ENCODE results near the gene B4GALT5. TPM values are rescaled to one million over a fixed set of nuclear protein-coding genes. Genes with fewer than 3 reads are reported as not detected.
"Not testable (repeated sequence)": the region's sequence is repeated elsewhere in the genome, so short reads cannot be mapped to it uniquely, and the experiment has no call there.

Gene B4GALT5
- total RNA-seq, 1 experiment from 2014 or later, result 65.0 TPM

DNA sequence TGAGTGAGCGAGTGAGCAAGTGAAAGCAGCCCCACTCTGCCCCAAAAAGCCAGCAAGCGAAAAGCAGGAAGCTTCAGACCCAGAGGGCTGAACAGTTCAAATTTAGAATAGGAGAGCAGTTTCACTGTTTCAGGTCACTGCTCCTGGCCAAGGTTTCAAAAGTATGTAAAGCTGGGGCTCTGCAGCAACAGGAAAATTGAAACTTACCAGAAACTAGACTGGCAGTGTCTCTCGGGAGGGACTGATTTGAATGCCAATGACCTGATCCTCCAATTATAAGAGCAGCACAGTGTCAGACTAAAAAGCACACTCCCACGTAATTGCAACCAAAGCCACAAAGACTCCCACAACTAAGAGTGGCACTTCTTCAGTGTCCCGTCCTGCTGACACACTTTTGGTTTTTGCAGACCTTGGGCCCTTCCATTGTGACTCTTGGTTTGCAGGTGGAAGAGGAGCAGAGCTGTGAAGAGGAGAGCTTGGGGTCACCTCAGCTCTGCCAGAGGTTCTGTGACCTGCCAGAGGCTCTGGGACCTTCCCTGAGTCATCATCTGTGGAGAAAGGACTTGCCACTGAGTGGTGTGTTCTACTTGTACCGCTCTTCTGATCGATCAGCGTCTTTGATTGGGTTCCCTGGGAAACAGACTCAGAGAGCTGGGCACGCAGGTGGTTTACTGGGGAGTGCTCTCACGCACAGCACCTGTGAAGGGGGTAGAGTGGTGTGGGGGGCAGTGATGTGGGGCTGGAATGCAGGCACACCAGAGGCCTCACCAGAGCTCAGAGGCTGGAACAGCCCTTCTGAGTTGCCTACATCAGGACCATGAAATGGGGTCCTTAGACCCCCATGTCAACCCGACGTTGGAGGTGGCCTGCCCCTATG lies 93.1 kb downstream of the B4GALT5 start:
- CTCF ChIA-PET, result no interaction called here
- Mint-ChIP-seq H3K27ac (ENCODE audit: unreplicated experiment) (no peak overlapping the region), H3K9me3 (ENCODE audit: unreplicated experiment) (peaks cover 12% of the 10 kb centered on the region), H3K4me3 (ENCODE audit: unreplicated experiment) (no peak overlapping the region), H3K27me3 (ENCODE audit: insufficient read depth, unreplicated experiment) (peaks cover 2% of the 10 kb centered on the region), H3K4me1 (ENCODE audit: low read depth, unreplicated experiment) (peaks cover 2% of the 10 kb centered on the region), H3K36me3 (ENCODE audit: insufficient read depth, unreplicated experiment) (no peaks in the 10 kb centered on the region)
- no peak for DNase-seq
- Histone ChIP-seq H3K9me3 (peaks cover 9% of the 10 kb centered on the region), H3K4me1 (peaks cover 9% of the 10 kb centered on the region), H3K4me3 (ENCODE audit: low read depth, low read length) (no peak overlapping the region), H3K27me3 (replicated peaks; ENCODE audit: control insufficient read depth, insufficient read depth, low read length) (no peaks in the 10 kb centered on the region), H3K36me3 (ENCODE audit: control insufficient read depth, insufficient read depth, low read length) (no peaks in the 10 kb centered on the region)
- BruUV-seq (replicated peaks), result no TSS peak
- intact Hi-C loops (cut with micrococcal nuclease; ENCODE audit: unreplicated experiment), result no loop called here
- POLR2A ChIA-PET, result no interaction called here
- TF ChIP-seq, protein P1, sequence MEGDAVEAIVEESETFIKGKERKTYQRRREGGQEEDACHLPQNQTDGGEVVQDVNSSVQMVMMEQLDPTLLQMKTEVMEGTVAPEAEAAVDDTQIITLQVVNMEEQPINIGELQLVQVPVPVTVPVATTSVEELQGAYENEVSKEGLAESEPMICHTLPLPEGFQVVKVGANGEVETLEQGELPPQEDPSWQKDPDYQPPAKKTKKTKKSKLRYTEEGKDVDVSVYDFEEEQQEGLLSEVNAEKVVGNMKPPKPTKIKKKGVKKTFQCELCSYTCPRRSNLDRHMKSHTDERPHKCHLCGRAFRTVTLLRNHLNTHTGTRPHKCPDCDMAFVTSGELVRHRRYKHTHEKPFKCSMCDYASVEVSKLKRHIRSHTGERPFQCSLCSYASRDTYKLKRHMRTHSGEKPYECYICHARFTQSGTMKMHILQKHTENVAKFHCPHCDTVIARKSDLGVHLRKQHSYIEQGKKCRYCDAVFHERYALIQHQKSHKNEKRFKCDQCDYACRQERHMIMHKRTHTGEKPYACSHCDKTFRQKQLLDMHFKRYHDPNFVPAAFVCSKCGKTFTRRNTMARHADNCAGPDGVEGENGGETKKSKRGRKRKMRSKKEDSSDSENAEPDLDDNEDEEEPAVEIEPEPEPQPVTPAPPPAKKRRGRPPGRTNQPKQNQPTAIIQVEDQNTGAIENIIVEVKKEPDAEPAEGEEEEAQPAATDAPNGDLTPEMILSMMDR (IDR thresholded peaks at IDR 0.05; ENCODE audit: insufficient read depth in 1 of 2, low read depth in 1 of 2, low read length in 1 of 2, severe bottlenecking in 1 of 2, unreplicated experiment in 1 of 2), result no peak

DNA sequence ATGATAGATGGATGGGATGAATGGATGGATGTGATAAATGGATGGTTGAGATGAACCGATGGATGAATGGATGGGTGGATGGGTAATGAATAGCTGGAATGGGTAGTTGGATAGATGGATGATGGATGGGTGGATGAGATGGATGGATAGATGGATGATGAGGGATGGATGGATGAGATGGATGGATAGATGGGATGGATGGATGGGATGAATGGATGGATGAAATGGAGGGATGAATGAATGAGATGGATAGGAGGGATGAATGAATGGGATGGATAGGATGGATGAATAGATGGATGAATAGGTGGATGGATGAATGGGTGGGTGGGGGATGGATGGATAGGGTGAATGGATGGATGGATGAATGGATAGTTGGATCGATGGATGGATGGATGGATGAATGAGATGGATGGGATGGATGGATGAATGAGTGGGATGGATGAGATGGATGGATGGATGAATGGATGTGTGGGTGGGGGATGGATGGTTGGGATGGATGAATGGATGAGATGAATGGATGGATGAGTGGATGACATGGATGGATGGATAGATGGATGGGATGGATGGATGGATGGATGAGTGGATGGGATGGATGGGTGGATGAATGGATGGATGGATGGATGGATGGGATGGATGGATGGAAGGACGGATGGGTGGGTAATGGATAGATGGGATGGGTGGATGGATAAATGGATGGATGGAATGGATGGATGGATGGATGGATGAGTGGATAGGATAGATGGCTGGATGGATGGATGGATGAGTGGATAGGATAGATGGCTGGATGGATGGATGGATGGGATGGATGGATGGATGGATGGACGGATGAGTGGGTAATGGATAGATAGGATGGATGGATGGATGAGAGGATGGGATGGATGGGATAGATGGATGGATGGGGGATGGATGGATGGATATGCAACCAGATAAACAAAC lies 94.3 kb downstream of the B4GALT5 start:
- H3K4me3 ChIP-seq (ENCODE audit: low read depth, low read length), result no peak overlapping the region
- DNase-seq, result no peak
- no TSS peak for BruUV-seq (replicated peaks)
- TF ChIP-seq, protein P1 (IDR thresholded peaks at IDR 0.05; ENCODE audit: insufficient read depth in 1 of 2, low read depth in 1 of 2, low read length in 1 of 2, severe bottlenecking in 1 of 2, unreplicated experiment in 1 of 2), result no peak
- Mint-ChIP-seq H3K4me3 (ENCODE audit: unreplicated experiment) (no peak overlapping the region), H3K36me3 (ENCODE audit: insufficient read depth, unreplicated experiment) (no peaks in the 10 kb centered on the region), H3K9me3 (ENCODE audit: unreplicated experiment) (peaks cover 12% of the 10 kb centered on the region), H3K27me3 (ENCODE audit: insufficient read depth, unreplicated experiment) (peaks cover 2% of the 10 kb centered on the region), H3K4me1 (ENCODE audit: low read depth, unreplicated experiment) (peaks cover 5% of the 10 kb centered on the region), H3K27ac (ENCODE audit: unreplicated experiment) (no peak overlapping the region)
- H3K4me1 ChIP-seq, result peaks cover 2% of the 10 kb centered on the region; the same call in 1 of the 2 replicates
- ChIA-PET POLR2A (no interaction called here), CTCF (interaction anchor here (1.6 kb wide), 1 partner anchor 227 kb away, joined by 4 read pairs; no protein-coding TSS in a partner anchor)
- no peaks in the 10 kb centered on the region for H3K36me3 ChIP-seq (ENCODE audit: control insufficient read depth, insufficient read depth, low read length)
- intact Hi-C loops (cut with micrococcal nuclease; ENCODE audit: unreplicated experiment), result no loop called here
- H3K27me3 ChIP-seq (replicated peaks; ENCODE audit: control insufficient read depth, insufficient read depth, low read length), result no peaks in the 10 kb centered on the region
- peaks cover 9% of the 10 kb centered on the region for H3K9me3 ChIP-seq

DNA sequence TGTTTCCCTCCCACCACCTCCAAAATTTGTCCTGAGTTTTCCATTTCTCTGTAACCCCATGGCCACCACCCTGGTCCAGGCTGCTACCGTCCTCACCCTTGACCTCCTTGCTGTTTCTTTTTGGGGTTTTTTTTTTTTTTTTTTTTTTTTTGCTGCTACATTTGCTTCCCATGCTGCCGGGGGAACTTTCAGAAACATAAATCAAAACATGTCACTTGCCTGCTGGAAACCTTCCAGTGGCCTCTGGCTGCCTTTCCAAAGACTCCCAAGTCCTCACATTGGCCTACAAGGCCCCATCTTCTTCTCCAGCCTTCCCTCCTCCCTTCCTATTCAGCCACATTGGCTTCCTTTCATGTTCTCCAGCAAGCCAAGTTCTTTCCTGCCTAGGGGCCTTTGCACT lies 95.4 kb downstream of the B4GALT5 start:
- no peak for DNase-seq
- H3K27ac Mint-ChIP-seq (ENCODE audit: unreplicated experiment), result no peak overlapping the region
- Histone ChIP-seq H3K4me1 (peaks cover 3% of the 10 kb centered on the region; the same call in 1 of the 2 replicates), H3K9me3 (peaks cover 9% of the 10 kb centered on the region), H3K4me3 (ENCODE audit: low read depth, low read length) (no peak overlapping the region), H3K36me3 (ENCODE audit: control insufficient read depth, insufficient read depth, low read length) (no peaks in the 10 kb centered on the region), H3K27me3 (replicated peaks; ENCODE audit: control insufficient read depth, insufficient read depth, low read length) (no peaks in the 10 kb centered on the region)
- BruUV-seq (replicated peaks), result no TSS peak
- H3K9me3 Mint-ChIP-seq (ENCODE audit: unreplicated experiment), result peaks cover 12% of the 10 kb centered on the region
- intact Hi-C loops (cut with micrococcal nuclease; ENCODE audit: unreplicated experiment), result no loop called here
- peaks cover 2% of the 10 kb centered on the region for H3K27me3 Mint-ChIP-seq (ENCODE audit: insufficient read depth, unreplicated experiment)
- no peak overlapping the region for H3K4me3 Mint-ChIP-seq (ENCODE audit: unreplicated experiment)
- POLR2A ChIA-PET, result no interaction called here
- TF ChIP-seq, protein P1 (IDR thresholded peaks at IDR 0.05; ENCODE audit: insufficient read depth in 1 of 2, low read depth in 1 of 2, low read length in 1 of 2, severe bottlenecking in 1 of 2, unreplicated experiment in 1 of 2), result no peak
- H3K36me3 Mint-ChIP-seq (ENCODE audit: insufficient read depth, unreplicated experiment), result no peaks in the 10 kb centered on the region
- peaks cover 6% of the 10 kb centered on the region for H3K4me1 Mint-ChIP-seq (ENCODE audit: low read depth, unreplicated experiment)
- CTCF ChIA-PET, result interaction anchor here (1.6 kb wide), 1 partner anchor 228 kb away, joined by 4 read pairs; no protein-coding TSS in a partner anchor

DNA sequence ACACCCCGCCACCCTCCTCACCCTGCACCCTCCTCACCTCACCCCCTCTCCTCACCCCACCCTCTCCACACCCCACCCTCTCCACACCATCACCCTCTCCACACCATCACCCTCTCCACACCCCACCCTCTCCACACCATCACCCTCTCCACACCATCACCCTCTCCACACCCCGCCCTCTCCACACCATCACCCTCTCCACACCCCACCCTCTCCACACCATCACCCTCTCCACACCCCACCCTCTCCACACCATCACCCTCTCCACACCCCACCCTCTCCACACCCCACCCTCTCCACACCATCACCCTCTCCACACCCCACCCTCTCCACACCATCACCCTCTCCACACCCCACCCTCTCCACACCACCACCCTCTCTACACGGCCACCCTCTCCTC lies 96.3 kb downstream of the B4GALT5 start:
- peaks cover 12% of the 10 kb centered on the region for H3K9me3 Mint-ChIP-seq (ENCODE audit: unreplicated experiment)
- H3K9me3 ChIP-seq; H3K36me3 ChIP-seq (ENCODE audit: control insufficient read depth, insufficient read depth, low read length); POLR2A ChIA-PET; H3K27me3 ChIP-seq (replicated peaks; ENCODE audit: control insufficient read depth, insufficient read depth, low read length); H3K4me3 ChIP-seq (ENCODE audit: low read depth, low read length); BruUV-seq (replicated peaks); H3K36me3 Mint-ChIP-seq (ENCODE audit: insufficient read depth, unreplicated experiment); H3K4me1 ChIP-seq; H3K4me1 Mint-ChIP-seq (ENCODE audit: low read depth, unreplicated experiment); intact Hi-C loops (cut with micrococcal nuclease; ENCODE audit: unreplicated experiment); DNase-seq; H3K27ac Mint-ChIP-seq (ENCODE audit: unreplicated experiment); CTCF ChIA-PET; H3K4me3 Mint-ChIP-seq (ENCODE audit: unreplicated experiment); H3K27me3 Mint-ChIP-seq (ENCODE audit: insufficient read depth, unreplicated experiment): not testable (repeated sequence)

Measured in Caco-2 (cell line).